ENCODE results near the gene INPPL1.

Gene INPPL1

GRCh38 chr11:72267956-72268617, 43.5 kb downstream of the INPPL1 start (continued):
- TF ChIP-seq, protein P1, sequence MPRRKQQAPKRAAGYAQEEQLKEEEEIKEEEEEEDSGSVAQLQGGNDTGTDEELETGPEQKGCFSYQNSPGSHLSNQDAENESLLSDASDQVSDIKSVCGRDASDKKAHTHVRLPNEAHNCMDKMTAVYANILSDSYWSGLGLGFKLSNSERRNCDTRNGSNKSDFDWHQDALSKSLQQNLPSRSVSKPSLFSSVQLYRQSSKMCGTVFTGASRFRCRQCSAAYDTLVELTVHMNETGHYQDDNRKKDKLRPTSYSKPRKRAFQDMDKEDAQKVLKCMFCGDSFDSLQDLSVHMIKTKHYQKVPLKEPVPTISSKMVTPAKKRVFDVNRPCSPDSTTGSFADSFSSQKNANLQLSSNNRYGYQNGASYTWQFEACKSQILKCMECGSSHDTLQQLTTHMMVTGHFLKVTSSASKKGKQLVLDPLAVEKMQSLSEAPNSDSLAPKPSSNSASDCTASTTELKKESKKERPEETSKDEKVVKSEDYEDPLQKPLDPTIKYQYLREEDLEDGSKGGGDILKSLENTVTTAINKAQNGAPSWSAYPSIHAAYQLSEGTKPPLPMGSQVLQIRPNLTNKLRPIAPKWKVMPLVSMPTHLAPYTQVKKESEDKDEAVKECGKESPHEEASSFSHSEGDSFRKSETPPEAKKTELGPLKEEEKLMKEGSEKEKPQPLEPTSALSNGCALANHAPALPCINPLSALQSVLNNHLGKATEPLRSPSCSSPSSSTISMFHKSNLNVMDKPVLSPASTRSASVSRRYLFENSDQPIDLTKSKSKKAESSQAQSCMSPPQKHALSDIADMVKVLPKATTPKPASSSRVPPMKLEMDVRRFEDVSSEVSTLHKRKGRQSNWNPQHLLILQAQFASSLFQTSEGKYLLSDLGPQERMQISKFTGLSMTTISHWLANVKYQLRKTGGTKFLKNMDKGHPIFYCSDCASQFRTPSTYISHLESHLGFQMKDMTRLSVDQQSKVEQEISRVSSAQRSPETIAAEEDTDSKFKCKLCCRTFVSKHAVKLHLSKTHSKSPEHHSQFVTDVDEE (CRISPR knock-in tag; IDR thresholded peaks at IDR 0.05), result no peak
- TF ChIP-seq SNAI2 (CRISPR knock-in tag; IDR thresholded peaks at IDR 0.05) (no peak), RARB (CRISPR knock-in tag; IDR thresholded peaks at IDR 0.05) (no peak), ARNTL (CRISPR knock-in tag; IDR thresholded peaks at IDR 0.05; ENCODE audit: borderline replicate concordance, low read depth) (no peak), ZC3H10 (CRISPR knock-in tag; IDR thresholded peaks at IDR 0.05) (no peak), PPARA (CRISPR knock-in tag; IDR thresholded peaks at IDR 0.05; ENCODE audit: borderline replicate concordance) (no peak), ZFP30 (CRISPR knock-in tag; IDR thresholded peaks at IDR 0.05) (no peak), TCF4 (CRISPR knock-in tag; IDR thresholded peaks at IDR 0.05; ENCODE audit: borderline replicate concordance) (no peak), ZFP3 (CRISPR knock-in tag; IDR thresholded peaks at IDR 0.05) (no peak), ZNF8 (CRISPR knock-in tag; IDR thresholded peaks at IDR 0.05) (no peak), POU6F1 (CRISPR knock-in tag; IDR thresholded peaks at IDR 0.05; ENCODE audit: borderline replicate concordance, low read depth) (no peak)
- TF ChIP-seq, protein P2, sequence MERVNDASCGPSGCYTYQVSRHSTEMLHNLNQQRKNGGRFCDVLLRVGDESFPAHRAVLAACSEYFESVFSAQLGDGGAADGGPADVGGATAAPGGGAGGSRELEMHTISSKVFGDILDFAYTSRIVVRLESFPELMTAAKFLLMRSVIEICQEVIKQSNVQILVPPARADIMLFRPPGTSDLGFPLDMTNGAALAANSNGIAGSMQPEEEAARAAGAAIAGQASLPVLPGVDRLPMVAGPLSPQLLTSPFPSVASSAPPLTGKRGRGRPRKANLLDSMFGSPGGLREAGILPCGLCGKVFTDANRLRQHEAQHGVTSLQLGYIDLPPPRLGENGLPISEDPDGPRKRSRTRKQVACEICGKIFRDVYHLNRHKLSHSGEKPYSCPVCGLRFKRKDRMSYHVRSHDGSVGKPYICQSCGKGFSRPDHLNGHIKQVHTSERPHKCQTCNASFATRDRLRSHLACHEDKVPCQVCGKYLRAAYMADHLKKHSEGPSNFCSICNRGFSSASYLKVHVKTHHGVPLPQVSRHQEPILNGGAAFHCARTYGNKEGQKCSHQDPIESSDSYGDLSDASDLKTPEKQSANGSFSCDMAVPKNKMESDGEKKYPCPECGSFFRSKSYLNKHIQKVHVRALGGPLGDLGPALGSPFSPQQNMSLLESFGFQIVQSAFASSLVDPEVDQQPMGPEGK (CRISPR knock-in tag; IDR thresholded peaks at IDR 0.05; ENCODE audit: borderline replicate concordance), result no peak

- TF ChIP-seq TOX (CRISPR knock-in tag; IDR thresholded peaks at IDR 0.05; ENCODE audit: borderline replicate concordance) (no peak), ZNF8 (CRISPR knock-in tag; IDR thresholded peaks at IDR 0.05) (no peak), ARNTL (CRISPR knock-in tag; IDR thresholded peaks at IDR 0.05; ENCODE audit: borderline replicate concordance, low read depth) (no peak), TCF4 (CRISPR knock-in tag; IDR thresholded peaks at IDR 0.05; ENCODE audit: borderline replicate concordance) (no peak), ESRRG (CRISPR knock-in tag; IDR thresholded peaks at IDR 0.05) (no peak), PPARA (CRISPR knock-in tag; IDR thresholded peaks at IDR 0.05; ENCODE audit: borderline replicate concordance) (no peak), SNAI2 (CRISPR knock-in tag; IDR thresholded peaks at IDR 0.05) (no peak), CSDC2 (CRISPR knock-in tag; IDR thresholded peaks at IDR 0.05) (no peak), ZNF565 (CRISPR knock-in tag; conservative IDR thresholded peaks at IDR 0.05; ENCODE audit: low read depth) (no peak), ZC3H10 (CRISPR knock-in tag; IDR thresholded peaks at IDR 0.05) (no peak), ZFP3 (CRISPR knock-in tag; IDR thresholded peaks at IDR 0.05) (no peak), ISL1 (CRISPR knock-in tag; IDR thresholded peaks at IDR 0.05) (no peak), CREB5 (CRISPR knock-in tag; IDR thresholded peaks at IDR 0.05; ENCODE audit: low read depth) (no peak), GLIS3 (CRISPR knock-in tag; IDR thresholded peaks at IDR 0.05) (no peak), ZFP30 (CRISPR knock-in tag; IDR thresholded peaks at IDR 0.05) (no peak), ZNF70 (CRISPR knock-in tag; IDR thresholded peaks at IDR 0.05) (no peak)
- TF ChIP-seq, protein P2 (CRISPR knock-in tag; IDR thresholded peaks at IDR 0.05; ENCODE audit: borderline replicate concordance), result no peak
- no peak for ATAC-seq
Observed at GRCh38 chr11:72271980-72272379, 47.4 kb downstream of the INPPL1 start.
